SK-N-SH treated with all-trans-retinoic acid at 6 μM for 48 hours (cell line): ENCODE measurements around the gene GRM7.

Experiments
- PATZ1 ChIP-seq: fragments of 250-450 bp; sonication (Bioruptor Pico); IDR thresholded peaks from 2 replicates; pipeline ENCODE4 v1.8.0; 2020; ENCODE audit warnings: mild to moderate bottlenecking, moderate library complexity, borderline replicate concordance
- TF ChIP-seq, protein P1 (sequence below): fragments of 250-450 bp; sonication (Bioruptor Pico); IDR thresholded peaks from 2 replicates; pipeline ENCODE4 v1.8.0; 2021; ENCODE audit warnings: low read depth, mild to moderate bottlenecking, moderate library complexity, borderline replicate concordance

- no peak for TF ChIP-seq PATZ1 (CRISPR knock-in tag)
- TF ChIP-seq, protein P1, sequence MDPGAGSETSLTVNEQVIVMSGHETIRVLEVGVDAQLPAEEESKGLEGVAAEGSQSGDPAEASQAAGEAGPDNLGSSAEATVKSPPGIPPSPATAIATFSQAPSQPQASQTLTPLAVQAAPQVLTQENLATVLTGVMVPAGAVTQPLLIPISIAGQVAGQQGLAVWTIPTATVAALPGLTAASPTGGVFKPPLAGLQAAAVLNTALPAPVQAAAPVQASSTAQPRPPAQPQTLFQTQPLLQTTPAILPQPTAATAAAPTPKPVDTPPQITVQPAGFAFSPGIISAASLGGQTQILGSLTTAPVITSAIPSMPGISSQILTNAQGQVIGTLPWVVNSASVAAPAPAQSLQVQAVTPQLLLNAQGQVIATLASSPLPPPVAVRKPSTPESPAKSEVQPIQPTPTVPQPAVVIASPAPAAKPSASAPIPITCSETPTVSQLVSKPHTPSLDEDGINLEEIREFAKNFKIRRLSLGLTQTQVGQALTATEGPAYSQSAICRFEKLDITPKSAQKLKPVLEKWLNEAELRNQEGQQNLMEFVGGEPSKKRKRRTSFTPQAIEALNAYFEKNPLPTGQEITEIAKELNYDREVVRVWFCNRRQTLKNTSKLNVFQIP (CRISPR knock-in tag), result no peak
Observed at GRCh38 chr3:6857510-6857909, 3.4 kb upstream of the GRM7 start.
